ENCODE results near the gene SLC25A14. TPM values are rescaled to one million over a fixed set of nuclear protein-coding genes. Genes with fewer than 3 reads are reported as not detected.

Gene SLC25A14
- total RNA-seq, 2 donors from 2014 or later = 6.4 to 7.1 TPM

- no peak overlapping the region for H3K27ac ChIP-seq
- H3K4me1 ChIP-seq = no peaks in the 10 kb centered on the region
- H3K27me3 ChIP-seq = no peaks in the 10 kb centered on the region
- TF ChIP-seq CTCF (IDR thresholded peaks at IDR 0.05) = no peak
- no peak overlapping the region for H3K9ac ChIP-seq (ENCODE audit: low read depth in 2 of 2, low read length in 2 of 2)
- DNase-seq = no peak
- no peaks in the 10 kb centered on the region for H3K9me3 ChIP-seq
- no peaks in the 10 kb centered on the region for H3K36me3 ChIP-seq
- intact Hi-C loops (cut with DNase I) = no loop called here
- no peak overlapping the region for H3K4me3 ChIP-seq
Measured at GRCh38 chrX:130386408-130386808, 46.7 kb downstream of the SLC25A14 start.

GRCh38 chrX:130393451-130394074, 53.8 kb downstream of the SLC25A14 start:
- Histone ChIP-seq H3K27ac (no peak overlapping the region), H3K27me3 (no peaks in the 10 kb centered on the region), H3K36me3 (no peaks in the 10 kb centered on the region), H3K4me3 (no peak overlapping the region), H3K9ac (ENCODE audit: low read depth in 2 of 2, low read length in 2 of 2) (no peak overlapping the region), H3K4me1 (no peaks in the 10 kb centered on the region), H3K9me3 (no peaks in the 10 kb centered on the region)
- DNase-seq = peak; percentile 25
- TF ChIP-seq CTCF (IDR thresholded peaks at IDR 0.05) = peak; percentile 46
- intact Hi-C loops (cut with DNase I) = no loop called here

GRCh38 chrX:130395341-130395740, 55.6 kb downstream of the SLC25A14 start:
- H3K4me1 ChIP-seq = no peaks in the 10 kb centered on the region
- intact Hi-C loops (cut with DNase I) = loop anchor here (5.0 kb wide), 1 partner anchor 522 kb away; no protein-coding TSS in a partner anchor
- H3K36me3 ChIP-seq = no peaks in the 10 kb centered on the region
- TF ChIP-seq CTCF (IDR thresholded peaks at IDR 0.05) = no peak
- no peaks in the 10 kb centered on the region for H3K9me3 ChIP-seq
- H3K27ac ChIP-seq = no peak overlapping the region
- H3K4me3 ChIP-seq = no peak overlapping the region
- H3K9ac ChIP-seq (ENCODE audit: low read depth in 2 of 2, low read length in 2 of 2) = no peak overlapping the region
- no peak for DNase-seq
- H3K27me3 ChIP-seq = no peaks in the 10 kb centered on the region

GRCh38 chrX:130401415-130402207, 61.9 kb downstream of the SLC25A14 start, which contains the start of gene RBMX2:
Gene RBMX2 (plus strand): TSS chrX:130401987. CDS start chrX:130402033, 46 bp downstream.
- peak; percentile 74 for DNase-seq
- peaks cover 4% of the 10 kb centered on the region for H3K4me1 ChIP-seq
- H3K4me3 ChIP-seq = peak within 1 kb of the TSS; percentile 62
- intact Hi-C loops (cut with DNase I) = no loop called here
- H3K27ac ChIP-seq = peak within 1 kb of the TSS; percentile 59
- H3K9ac ChIP-seq (ENCODE audit: low read depth in 2 of 2, low read length in 2 of 2) = peak within 1 kb of the TSS; percentile 54 to 78
- TF ChIP-seq CTCF (IDR thresholded peaks at IDR 0.05) = no peak
- no peaks in the 10 kb centered on the region for H3K27me3 ChIP-seq
- no peaks in the 10 kb centered on the region for H3K36me3 ChIP-seq
- H3K9me3 ChIP-seq = no peaks in the 10 kb centered on the region

- no peak for DNase-seq
- Histone ChIP-seq H3K27me3 (no peaks in the 10 kb centered on the region), H3K36me3 (no peaks in the 10 kb centered on the region), H3K4me1 (peaks cover 4% of the 10 kb centered on the region), H3K27ac (peak overlapping the region; percentile 59), H3K9ac (ENCODE audit: low read depth in 2 of 2, low read length in 2 of 2) (peak overlapping the region; percentile 22 to 78), H3K4me3 (peak overlapping the region; percentile 62), H3K9me3 (no peaks in the 10 kb centered on the region)
- TF ChIP-seq CTCF (IDR thresholded peaks at IDR 0.05) = no peak
- intact Hi-C loops (cut with DNase I) = no loop called here
Measured at GRCh38 chrX:130402208-130402684, 62.5 kb downstream of the SLC25A14 start.
